Activated T-helper 17 cell treated with anti-CD3 and anti-CD28 coated beads, Interleukin-2, amount 50 U/mL, for 72 hours (primary cell): ENCODE results near the gene LRRIQ4. TPM values are rescaled to one million over a fixed set of nuclear protein-coding genes. Genes with fewer than 3 reads are reported as not detected.

Experiments
- total RNA-seq, 2 donors: library from RNA; stranded (reverse); gene quantifications; one replicate each; pipeline ENCODE4 v1.2.3, GENCODE V29; 2022

Gene LRRIQ4
- total RNA-seq, 2 donors from 2014 or later, result 0.13 TPM

Other genes with a start within 250 kb of the LRRIQ4 start
- not detected for gene MECOM, start 149.2 kb upstream of the LRRIQ4 start, total RNA-seq
- gene TERC, start 47.8 kb upstream of the LRRIQ4 start, total RNA-seq, result 10 to 100 TPM; 14.5 to 14.9 TPM
- 1 to 10 TPM; 1.9 to 2.0 TPM for gene ACTRT3, start 43.3 kb upstream of the LRRIQ4 start, total RNA-seq
- gene MYNN, start 39.5 kb upstream of the LRRIQ4 start, total RNA-seq, result 10 to 100 TPM; 11.8 to 15.0 TPM
- gene LRRC34, start within 50 bp of the LRRIQ4 start, total RNA-seq, result 1 to 10 TPM; 1.4 to 1.7 TPM
- gene LRRC31, start 57.1 kb downstream of the LRRIQ4 start, total RNA-seq, result not detected
- not detected for gene SAMD7, start 98.7 kb downstream of the LRRIQ4 start, total RNA-seq
- 10 to 100 TPM; 64.1 to 78.5 TPM for gene SEC62, start 153.9 kb downstream of the LRRIQ4 start, total RNA-seq
- gene GPR160, start 225.1 kb downstream of the LRRIQ4 start, total RNA-seq, result 10 to 100 TPM; 11.3 to 15.4 TPM